Naive B cell (primary cell): ENCODE results near the gene GTF2IRD1. TPM values are rescaled to one million over a fixed set of nuclear protein-coding genes. Genes with fewer than 3 reads are reported as not detected.
A peak's percentile ranks its signal among the peaks of the same experiment; 100 is the strongest.

Experiments used
- ATAC-seq, 2 donors: fragments of 150-1000 bp; cut with Tn5 transposase; 2 replicates each; pipeline ENCODE4 v1.10.0; 2021; ENCODE audit warnings: low read depth in 2 of 2, mild to moderate bottlenecking in 2 of 2, moderate library complexity in 2 of 2
- DNase-seq: peaks from one replicate; pipeline ENCODE4 v3.0.0; 2022
- H3K27ac Mint-ChIP-seq, 6 donors: one replicate each; pipeline ENCODE4 v1.8.0; 2020 to 2022; ENCODE audit warnings: mild to moderate bottlenecking in 6 of 6, mixed read lengths in 6 of 6, moderate library complexity in 5 of 6, inconsistent platforms in 2 of 6
- H3K27me3 Mint-ChIP-seq, 3 donors: one replicate each; pipeline ENCODE4 v1.8.0; 2021 to 2022; ENCODE audit warnings: mixed read lengths in 3 of 3, mild to moderate bottlenecking in 1 of 3
- H3K36me3 Mint-ChIP-seq, 2 donors: one replicate each; pipeline ENCODE4 v1.8.0; 2020 to 2022; ENCODE audit warnings: mixed read lengths in 2 of 2, inconsistent platforms in 1 of 2, mild to moderate bottlenecking in 1 of 2
- H3K4me1 Mint-ChIP-seq, 3 donors: one replicate each; pipeline ENCODE4 v1.8.0; 2020 to 2022; ENCODE audit warnings: mixed read lengths in 3 of 3, inconsistent platforms in 1 of 3, mild to moderate bottlenecking in 1 of 3, moderate library complexity in 1 of 3
- H3K4me3 Mint-ChIP-seq, 8 donors: one replicate each; pipeline ENCODE4 v1.8.0; 2020 to 2022; ENCODE audit warnings: mild to moderate bottlenecking in 8 of 8, mixed read lengths in 8 of 8, moderate library complexity in 8 of 8, inconsistent platforms in 2 of 8
- H3K9me3 Mint-ChIP-seq, 7 donors: one replicate each; pipeline ENCODE4 v1.8.0; 2020 to 2022; ENCODE audit warnings: mixed read lengths in 7 of 7, mild to moderate bottlenecking in 5 of 7, inconsistent platforms in 2 of 7, moderate library complexity in 1 of 7
- polyA plus RNA-seq, 6 donors: library from polyadenylated mRNA; unstranded; fragments of 300-500 nt; fragmentation: Illumina TruSeq; gene quantifications; one replicate each; pipeline ENCODE4 v1.2.3, GENCODE V29; 2021; ENCODE audit warnings: low read depth in 6 of 6

GTF2IRD1 gene
- polyA plus RNA-seq, 6 donors from 2014 or later: 0.29 TPM; not detected in 5

- Mint-ChIP-seq H3K9me3 (no peaks in the 10 kb centered on the region), H3K27me3 (no peaks in the 10 kb centered on the region), H3K36me3 (no peaks in the 10 kb centered on the region), H3K4me1 (peaks cover 14 to 22% (median 17%) of the 10 kb centered on the region in 3 donors), H3K4me3 (peak overlapping the region; percentile 54 to 91 (median 83)), H3K27ac (peak overlapping the region in 3 of 6 donors; percentile 24 to 63 (median 56))
- DNase-seq (peak; percentile 43), ATAC-seq (peak; percentile 89)
Observed at GRCh38 chr7:74606101-74606908, 152.6 kb downstream of the GTF2IRD1 start.

GRCh38 chr7:74606909-74607510 is 153.3 kb downstream of the GTF2IRD1 start:
- Mint-ChIP-seq H3K36me3 (no peaks in the 10 kb centered on the region), H3K4me1 (peaks cover 14 to 22% (median 17%) of the 10 kb centered on the region in 3 donors), H3K4me3 (peak overlapping the region; percentile 54 to 91 (median 83)), H3K27me3 (no peaks in the 10 kb centered on the region), H3K27ac (peak overlapping the region in 4 of 6 donors; percentile 0 to 69 (median 36)), H3K9me3 (no peaks in the 10 kb centered on the region)
- no peak for ATAC-seq
- DNase-seq: no peak

GRCh38 chr7:74612015-74612829 is 158.5 kb downstream of the GTF2IRD1 start:
- H3K27me3 Mint-ChIP-seq: no peaks in the 10 kb centered on the region
- peak overlapping the region in 1 of 6 donors; percentile 43 for H3K27ac Mint-ChIP-seq

GRCh38 chr7:74615933-74616780 is 162.5 kb downstream of the GTF2IRD1 start:
- Mint-ChIP-seq H3K27ac (peak overlapping the region in 5 of 6 donors; percentile 18 to 70 (median 54)), H3K9me3 (no peaks in the 10 kb centered on the region), H3K36me3 (no peaks in the 10 kb centered on the region), H3K4me3 (peak overlapping the region in 6 of 8 donors; percentile 29 to 82 (median 52)), H3K27me3 (no peaks in the 10 kb centered on the region), H3K4me1 (peaks cover 12 to 36% (median 34%) of the 10 kb centered on the region in 3 donors)
- DNase-seq: no peak
- ATAC-seq: no peak

More at GRCh38 chr7:74612015-74612829, 158.5 kb downstream of the GTF2IRD1 start:
- H3K4me1 Mint-ChIP-seq: peaks cover 7 to 25% (median 24%) of the 10 kb centered on the region in 3 donors
- DNase-seq (no peak), ATAC-seq (no peak)
- no peaks in the 10 kb centered on the region for H3K36me3 Mint-ChIP-seq
- no peaks in the 10 kb centered on the region for H3K9me3 Mint-ChIP-seq
- H3K4me3 Mint-ChIP-seq: peak overlapping the region in 1 of 8 donors; percentile 31

GRCh38 chr7:74617180-74617744 is 163.6 kb downstream of the GTF2IRD1 start:
- DNase-seq (peak; percentile 39), ATAC-seq (peak; percentile 81)

GRCh38 chr7:74619235-74619860 is 165.6 kb downstream of the GTF2IRD1 start:
- Mint-ChIP-seq H3K36me3 (no peaks in the 10 kb centered on the region), H3K4me1 (peaks cover 12 to 31% (median 28%) of the 10 kb centered on the region in 3 donors), H3K27me3 (no peaks in the 10 kb centered on the region), H3K27ac (peak overlapping the region in 1 of 6 donors; percentile 54), H3K4me3 (no peak overlapping the region), H3K9me3 (no peaks in the 10 kb centered on the region)
- ATAC-seq (no peak), DNase-seq (no peak)

More at GRCh38 chr7:74617180-74617744, 163.6 kb downstream of the GTF2IRD1 start:
- H3K27me3 Mint-ChIP-seq: no peaks in the 10 kb centered on the region
- H3K36me3 Mint-ChIP-seq: no peaks in the 10 kb centered on the region
- H3K4me1 Mint-ChIP-seq: peaks cover 12 to 34% (median 32%) of the 10 kb centered on the region in 3 donors
- no peaks in the 10 kb centered on the region for H3K9me3 Mint-ChIP-seq
- H3K27ac Mint-ChIP-seq: peak overlapping the region in 5 of 6 donors; percentile 5 to 91 (median 72)
- peak overlapping the region; percentile 31 to 89 (median 82) for H3K4me3 Mint-ChIP-seq

GRCh38 chr7:74622228-74622749 is 168.6 kb downstream of the GTF2IRD1 start:
- no peak overlapping the region for H3K4me3 Mint-ChIP-seq
- H3K36me3 Mint-ChIP-seq: no peaks in the 10 kb centered on the region
- H3K9me3 Mint-ChIP-seq: no peaks in the 10 kb centered on the region
- DNase-seq: no peak
- no peaks in the 10 kb centered on the region for H3K27me3 Mint-ChIP-seq
- H3K4me1 Mint-ChIP-seq: peaks cover 11 to 15% (median 12%) of the 10 kb centered on the region in 3 donors
- no peak for ATAC-seq
- no peak overlapping the region for H3K27ac Mint-ChIP-seq

- ATAC-seq: no peak
- no peak overlapping the region for H3K27ac Mint-ChIP-seq
- no peak overlapping the region for H3K4me3 Mint-ChIP-seq
- no peaks in the 10 kb centered on the region for H3K27me3 Mint-ChIP-seq
- H3K36me3 Mint-ChIP-seq: no peaks in the 10 kb centered on the region
- no peak for DNase-seq
- H3K4me1 Mint-ChIP-seq: peaks cover 4 to 7% (median 6%) of the 10 kb centered on the region in 3 donors
- H3K9me3 Mint-ChIP-seq: no peaks in the 10 kb centered on the region
Observed at GRCh38 chr7:74623135-74623534, 169.4 kb downstream of the GTF2IRD1 start.

- H3K4me3 Mint-ChIP-seq: no peak overlapping the region
- peak in 1 of 2 donors; percentile 18 for ATAC-seq
- H3K9me3 Mint-ChIP-seq: no peaks in the 10 kb centered on the region
- H3K27ac Mint-ChIP-seq: no peak overlapping the region
- H3K36me3 Mint-ChIP-seq: no peaks in the 10 kb centered on the region
- no peak for DNase-seq
- peaks cover 6% of the 10 kb centered on the region in 3 donors for H3K4me1 Mint-ChIP-seq
- no peaks in the 10 kb centered on the region for H3K27me3 Mint-ChIP-seq
Observed at GRCh38 chr7:74625446-74625845, 171.7 kb downstream of the GTF2IRD1 start.

- Mint-ChIP-seq H3K4me1 (peaks cover 6% of the 10 kb centered on the region in 3 donors), H3K4me3 (no peak overlapping the region), H3K27ac (no peak overlapping the region), H3K9me3 (no peaks in the 10 kb centered on the region), H3K36me3 (no peaks in the 10 kb centered on the region), H3K27me3 (no peaks in the 10 kb centered on the region)
- no peak for DNase-seq
- ATAC-seq: no peak
Observed at GRCh38 chr7:74627661-74628411, 174.1 kb downstream of the GTF2IRD1 start.

- Mint-ChIP-seq H3K4me3 (no peak overlapping the region), H3K27me3 (no peaks in the 10 kb centered on the region), H3K27ac (peak overlapping the region in 1 of 6 donors; percentile 68), H3K4me1 (peaks cover 0 to 4% (median 0%) of the 10 kb centered on the region in 3 donors), H3K9me3 (no peaks in the 10 kb centered on the region), H3K36me3 (no peaks in the 10 kb centered on the region)
- DNase-seq: no peak
- ATAC-seq: no peak
Observed at GRCh38 chr7:74632505-74632904, 178.8 kb downstream of the GTF2IRD1 start.
